Ovary (tissue), 3 donors: Measurements from ENCODE around the gene ZSWIM6.

ENCODE experiments used
- POLR2A ChIP-seq: fragments of 450-650 bp; IDR thresholded peaks from one replicate; pipeline ENCODE4 v1.6.1; 2017; ENCODE audit warnings: antibody characterized with exemption, mild to moderate bottlenecking, moderate library complexity
- TF ChIP-seq, protein P1 (sequence below), 3 donors: fragments of 450-650 bp in 2 of 3; fragments of 200-600 bp in 1 of 3; IDR thresholded peaks; one replicate each; pipeline versions ENCODE4 v1.5.1 to v1.8.0; 2016 to 2022; ENCODE audit warnings: antibody characterized with exemption in 3 of 3, mild to moderate bottlenecking in 1 of 3
- donor health status: DM: no; HTN: no; CAD: no.

DNA sequence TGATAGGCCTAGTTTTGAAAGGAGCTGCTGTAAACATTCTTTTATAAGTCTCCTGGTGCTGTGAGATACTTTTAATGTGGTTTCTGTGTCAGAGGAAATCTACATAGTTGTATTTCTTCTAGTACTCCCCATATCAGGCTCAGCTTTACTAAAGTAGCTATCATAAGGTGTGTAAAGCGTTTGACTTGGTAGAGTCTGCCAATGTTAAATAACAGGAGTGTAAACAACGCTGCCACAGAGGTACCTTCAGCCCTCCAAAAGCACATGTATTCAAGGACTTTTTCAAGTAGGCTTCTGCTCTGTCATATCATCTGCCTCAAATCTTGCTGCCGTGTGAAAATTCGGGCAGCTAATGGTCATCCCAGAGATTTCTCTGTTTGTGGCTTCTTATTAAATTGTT, 142.7 kb downstream of the ZSWIM6 start:
- no peak for TF ChIP-seq POLR2A
- TF ChIP-seq, protein P1, sequence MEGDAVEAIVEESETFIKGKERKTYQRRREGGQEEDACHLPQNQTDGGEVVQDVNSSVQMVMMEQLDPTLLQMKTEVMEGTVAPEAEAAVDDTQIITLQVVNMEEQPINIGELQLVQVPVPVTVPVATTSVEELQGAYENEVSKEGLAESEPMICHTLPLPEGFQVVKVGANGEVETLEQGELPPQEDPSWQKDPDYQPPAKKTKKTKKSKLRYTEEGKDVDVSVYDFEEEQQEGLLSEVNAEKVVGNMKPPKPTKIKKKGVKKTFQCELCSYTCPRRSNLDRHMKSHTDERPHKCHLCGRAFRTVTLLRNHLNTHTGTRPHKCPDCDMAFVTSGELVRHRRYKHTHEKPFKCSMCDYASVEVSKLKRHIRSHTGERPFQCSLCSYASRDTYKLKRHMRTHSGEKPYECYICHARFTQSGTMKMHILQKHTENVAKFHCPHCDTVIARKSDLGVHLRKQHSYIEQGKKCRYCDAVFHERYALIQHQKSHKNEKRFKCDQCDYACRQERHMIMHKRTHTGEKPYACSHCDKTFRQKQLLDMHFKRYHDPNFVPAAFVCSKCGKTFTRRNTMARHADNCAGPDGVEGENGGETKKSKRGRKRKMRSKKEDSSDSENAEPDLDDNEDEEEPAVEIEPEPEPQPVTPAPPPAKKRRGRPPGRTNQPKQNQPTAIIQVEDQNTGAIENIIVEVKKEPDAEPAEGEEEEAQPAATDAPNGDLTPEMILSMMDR (IDR thresholded peaks at IDR 0.05) = no peak
